NCI-H82 (cell line): ENCODE measurements around the gene AKNA.

ENCODE experiments used
- DNase-seq: peaks from one replicate; lab custom pipeline; 2025; lab: John Stamatoyannopoulos, UW

The AKNA gene

DNA sequence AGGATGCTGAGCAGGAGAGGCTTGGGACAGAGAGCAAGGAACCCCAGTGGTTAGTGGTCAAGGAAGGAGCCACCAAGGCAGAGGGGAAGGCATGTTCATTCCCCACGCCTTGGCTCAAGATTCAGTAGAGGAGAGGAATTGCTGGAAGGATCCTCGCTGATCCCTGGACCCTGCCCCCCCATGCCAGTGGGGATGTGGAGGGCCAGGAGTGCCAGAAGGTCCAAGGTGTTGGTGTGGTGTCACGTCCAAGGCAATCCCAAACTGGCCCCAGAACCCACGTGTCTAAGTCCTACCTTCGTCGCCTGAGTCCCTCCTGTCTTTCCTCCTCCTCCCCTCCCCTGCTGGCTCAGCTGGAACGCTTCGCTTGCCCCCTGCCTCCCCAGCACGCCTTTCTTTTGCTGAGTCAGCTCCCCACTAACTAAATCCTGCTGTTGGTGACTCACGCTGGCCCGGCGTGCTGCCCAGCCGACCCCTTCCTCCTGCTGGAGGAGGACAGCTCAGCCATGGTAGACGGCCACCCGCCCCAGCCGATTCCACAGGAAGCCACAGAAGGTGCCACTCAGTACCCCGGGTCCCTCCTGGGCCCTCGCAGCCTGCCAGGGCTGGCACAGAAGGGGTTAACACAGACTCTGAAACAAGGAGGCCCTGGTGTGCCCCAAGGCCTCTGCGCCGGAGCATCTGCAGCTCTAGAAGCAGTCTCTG lies 102.5 kb downstream of the AKNA start:
- DNase-seq = no peak

DNA sequence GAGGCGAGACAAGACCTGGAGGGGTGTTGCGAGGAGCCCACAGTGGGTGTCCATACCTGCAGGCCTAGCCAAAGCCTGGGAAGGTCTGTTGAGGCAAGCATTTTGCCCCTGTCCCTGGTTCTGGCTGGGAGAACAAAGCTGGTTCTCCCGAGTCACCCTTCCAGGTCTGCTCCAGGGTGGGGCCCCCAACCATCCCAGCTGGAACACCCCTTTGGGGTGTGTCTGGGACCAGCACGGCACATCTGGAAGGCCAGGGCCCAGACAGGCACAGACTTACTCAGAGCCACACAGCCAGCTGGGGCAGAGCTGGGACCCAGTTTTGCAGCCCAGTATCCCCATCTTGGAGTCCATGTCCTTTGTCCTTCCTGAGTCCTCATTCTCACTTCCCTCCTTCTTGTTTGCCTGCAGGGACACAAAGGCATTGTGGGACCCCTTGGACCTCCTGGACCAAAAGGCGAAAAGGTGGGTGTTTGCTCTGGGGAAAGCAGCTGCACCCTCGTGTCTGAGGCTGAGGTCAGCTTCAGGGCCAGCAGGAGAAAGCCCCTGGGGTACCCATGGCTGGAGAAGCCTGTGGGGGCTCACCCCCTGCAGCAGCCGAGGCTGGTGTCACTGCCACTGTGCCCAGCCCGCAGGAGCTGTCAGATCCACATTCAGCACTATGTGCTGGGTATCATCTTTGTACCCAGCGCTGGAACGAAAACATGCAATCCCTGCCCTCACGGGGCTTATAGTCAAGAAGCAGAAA lies 103.3 kb downstream of the AKNA start:
- no peak for DNase-seq
